ENCODE measurements around the gene LRIG1.

The LRIG1 gene, protein sequence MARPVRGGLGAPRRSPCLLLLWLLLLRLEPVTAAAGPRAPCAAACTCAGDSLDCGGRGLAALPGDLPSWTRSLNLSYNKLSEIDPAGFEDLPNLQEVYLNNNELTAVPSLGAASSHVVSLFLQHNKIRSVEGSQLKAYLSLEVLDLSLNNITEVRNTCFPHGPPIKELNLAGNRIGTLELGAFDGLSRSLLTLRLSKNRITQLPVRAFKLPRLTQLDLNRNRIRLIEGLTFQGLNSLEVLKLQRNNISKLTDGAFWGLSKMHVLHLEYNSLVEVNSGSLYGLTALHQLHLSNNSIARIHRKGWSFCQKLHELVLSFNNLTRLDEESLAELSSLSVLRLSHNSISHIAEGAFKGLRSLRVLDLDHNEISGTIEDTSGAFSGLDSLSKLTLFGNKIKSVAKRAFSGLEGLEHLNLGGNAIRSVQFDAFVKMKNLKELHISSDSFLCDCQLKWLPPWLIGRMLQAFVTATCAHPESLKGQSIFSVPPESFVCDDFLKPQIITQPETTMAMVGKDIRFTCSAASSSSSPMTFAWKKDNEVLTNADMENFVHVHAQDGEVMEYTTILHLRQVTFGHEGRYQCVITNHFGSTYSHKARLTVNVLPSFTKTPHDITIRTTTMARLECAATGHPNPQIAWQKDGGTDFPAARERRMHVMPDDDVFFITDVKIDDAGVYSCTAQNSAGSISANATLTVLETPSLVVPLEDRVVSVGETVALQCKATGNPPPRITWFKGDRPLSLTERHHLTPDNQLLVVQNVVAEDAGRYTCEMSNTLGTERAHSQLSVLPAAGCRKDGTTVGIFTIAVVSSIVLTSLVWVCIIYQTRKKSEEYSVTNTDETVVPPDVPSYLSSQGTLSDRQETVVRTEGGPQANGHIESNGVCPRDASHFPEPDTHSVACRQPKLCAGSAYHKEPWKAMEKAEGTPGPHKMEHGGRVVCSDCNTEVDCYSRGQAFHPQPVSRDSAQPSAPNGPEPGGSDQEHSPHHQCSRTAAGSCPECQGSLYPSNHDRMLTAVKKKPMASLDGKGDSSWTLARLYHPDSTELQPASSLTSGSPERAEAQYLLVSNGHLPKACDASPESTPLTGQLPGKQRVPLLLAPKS
- total RNA-seq = 227 reads per million, percentile 93 among the genes with 10 or more reads in this experiment

DNA sequence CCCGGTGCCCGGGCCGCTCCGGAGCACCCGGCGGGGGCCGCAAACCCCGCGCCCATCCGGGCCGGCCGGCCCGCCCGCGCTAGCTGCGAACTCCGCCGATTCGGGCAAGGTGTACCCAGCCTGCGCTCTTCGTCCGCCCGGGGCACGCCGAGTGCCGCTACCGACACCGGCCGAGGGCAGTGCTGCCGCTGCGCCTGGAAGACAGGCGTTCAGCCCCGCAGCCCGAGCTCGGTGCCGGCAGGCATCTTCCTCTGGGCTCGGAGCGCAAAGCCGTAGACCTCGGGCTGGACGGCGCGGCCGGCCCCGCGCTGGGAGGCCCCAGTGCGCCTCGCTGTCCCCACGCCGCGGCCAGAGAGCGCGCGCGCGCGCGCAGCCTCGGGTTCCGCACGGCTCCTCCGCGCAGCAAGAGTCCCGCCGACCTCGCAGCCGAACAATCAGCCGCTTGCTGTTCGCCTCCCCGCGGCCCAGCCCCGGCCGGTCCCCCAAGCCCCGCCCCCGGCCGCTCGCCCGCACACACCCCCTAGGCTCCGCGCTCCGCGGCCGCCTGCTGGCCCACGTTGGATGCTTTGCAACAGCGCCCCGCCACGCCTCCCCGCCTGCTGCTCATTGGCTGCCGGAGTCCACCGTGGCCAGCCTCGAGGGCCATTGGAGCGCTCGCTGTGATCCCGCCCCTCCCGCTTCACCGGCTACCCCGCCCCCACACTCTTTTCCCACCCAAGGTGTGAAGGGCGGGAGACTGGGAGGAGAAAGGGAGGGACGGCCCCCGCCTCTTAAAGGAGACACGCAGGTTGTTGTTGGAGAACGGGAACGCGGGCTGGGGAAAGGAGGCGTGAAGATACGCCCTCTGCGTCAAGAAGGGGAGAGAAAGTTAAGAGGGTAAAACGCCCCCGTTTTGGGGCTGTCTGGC lies at the start of gene LRIG1:
Gene LRIG1, minus strand, starts transcription at position 447 of the 907 bp plus-strand sequence. CDS start 615 bp downstream, outside the sequence.
- DNase-seq = peak; percentile 99

GRCh38 chr3:66544619-66545429 lies 44.0 kb upstream of the LRIG1 start:
- DNase-seq = no peak

- no peak for DNase-seq
Measured at GRCh38 chr3:66542153-66542552, 41.3 kb upstream of the LRIG1 start.

- no peak for DNase-seq
Measured at GRCh38 chr3:66539466-66539989, 38.7 kb upstream of the LRIG1 start.

DNA sequence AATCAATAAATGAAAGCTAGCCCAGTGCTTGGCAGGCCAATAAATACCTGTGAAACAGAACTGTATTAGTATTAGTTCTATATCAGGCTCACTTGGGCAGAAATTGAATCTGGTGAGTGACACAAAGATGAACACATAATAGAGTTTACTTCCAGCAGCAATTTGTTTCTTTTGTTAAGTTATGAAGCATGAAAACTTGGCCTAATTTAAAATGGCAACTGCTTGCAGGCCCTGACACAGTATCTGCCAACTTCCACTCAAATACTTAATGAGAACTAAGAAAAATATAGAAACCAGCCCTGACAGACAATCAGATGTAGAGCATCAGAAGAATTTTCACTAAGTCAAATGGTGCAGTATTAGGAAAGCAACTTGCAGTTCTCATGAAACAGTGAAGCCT lies 37.6 kb upstream of the LRIG1 start:
- no peak for DNase-seq

GRCh38 chr3:66537735-66538134 lies 36.9 kb upstream of the LRIG1 start:
- DNase-seq = no peak

- DNase-seq = no peak
Measured at GRCh38 chr3:66536791-66537190, 36.0 kb upstream of the LRIG1 start.

DNA sequence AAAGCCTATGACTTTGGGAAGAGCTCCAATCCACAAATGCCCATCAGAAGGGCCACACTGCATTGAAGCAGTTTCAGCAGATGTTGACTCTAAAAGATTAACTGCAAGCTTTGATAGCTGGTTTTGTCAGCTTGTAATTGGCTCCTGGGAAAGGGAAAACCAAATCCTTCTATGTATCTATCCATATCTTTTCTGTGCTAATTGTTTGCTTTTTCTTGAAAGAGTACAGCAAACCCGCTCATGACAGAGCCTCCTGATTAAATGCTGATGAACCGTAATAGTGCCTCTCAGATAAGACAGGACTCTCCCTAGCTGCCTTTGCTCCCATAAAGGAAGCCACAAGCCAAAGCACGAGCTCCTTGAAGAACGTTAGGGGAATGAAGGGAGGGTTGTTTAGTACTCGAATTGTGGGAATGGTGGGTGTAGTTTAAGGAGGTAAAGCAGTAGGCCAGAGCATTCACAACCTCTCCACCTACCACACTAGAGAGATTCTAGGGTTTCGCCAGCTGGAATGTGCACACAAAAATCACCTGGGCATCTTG lies 33.6 kb upstream of the LRIG1 start:
- no peak for DNase-seq

GRCh38 chr3:66532613-66533012 lies 31.8 kb upstream of the LRIG1 start:
- no peak for DNase-seq

GRCh38 chr3:66532160-66532587 lies 31.4 kb upstream of the LRIG1 start:
- no peak for DNase-seq

DNA sequence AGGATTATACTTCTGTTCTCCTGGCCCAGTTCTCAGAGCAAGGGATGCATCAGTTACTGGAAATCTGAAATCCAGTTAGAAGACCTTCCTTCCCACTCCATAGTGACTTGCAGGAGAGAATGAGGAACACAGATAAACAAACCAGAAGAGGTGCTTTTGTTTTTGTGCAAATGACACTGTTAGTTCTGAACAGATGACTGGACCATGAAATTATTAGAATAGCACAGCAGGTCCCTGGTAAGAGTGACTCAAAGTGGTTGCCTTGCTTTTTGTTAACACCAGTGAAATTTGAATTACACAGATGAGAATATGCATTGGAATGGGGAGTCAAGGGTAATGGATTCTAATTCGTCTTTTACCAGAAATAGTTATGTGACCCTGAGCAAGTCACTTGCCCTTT lies 30.4 kb upstream of the LRIG1 start:
- no peak for DNase-seq

- DNase-seq = no peak
Measured at GRCh38 chr3:66527246-66527645, 26.4 kb upstream of the LRIG1 start.

GRCh38 chr3:66525771-66526170 lies 24.9 kb upstream of the LRIG1 start:
- no peak for DNase-seq

DNA sequence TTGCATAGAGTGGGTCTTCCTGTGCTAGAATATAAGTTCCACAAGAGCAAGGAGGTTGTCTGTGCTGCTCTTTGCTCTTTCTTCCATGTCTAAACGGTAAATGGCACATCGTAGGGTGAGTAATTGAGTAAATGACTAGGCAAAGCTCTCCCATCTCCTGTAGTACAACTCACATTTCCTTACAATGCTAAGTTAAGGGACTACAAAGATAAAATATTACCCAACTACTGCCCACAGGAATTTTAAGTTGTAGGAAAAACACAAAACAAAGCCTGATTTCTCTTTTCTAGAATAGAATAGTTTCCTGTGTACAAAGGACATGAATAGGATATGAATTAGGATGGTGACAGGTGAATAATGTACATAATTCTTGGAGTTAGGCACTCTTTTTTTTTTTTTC lies 19.9 kb upstream of the LRIG1 start:
- no peak for DNase-seq

- DNase-seq = no peak
Measured at GRCh38 chr3:66518644-66519043, 17.8 kb upstream of the LRIG1 start.

- no peak for DNase-seq
Measured at GRCh38 chr3:66518126-66518525, 17.3 kb upstream of the LRIG1 start.

GRCh38 chr3:66517241-66517640 lies 16.4 kb upstream of the LRIG1 start:
- no peak for DNase-seq

DNA sequence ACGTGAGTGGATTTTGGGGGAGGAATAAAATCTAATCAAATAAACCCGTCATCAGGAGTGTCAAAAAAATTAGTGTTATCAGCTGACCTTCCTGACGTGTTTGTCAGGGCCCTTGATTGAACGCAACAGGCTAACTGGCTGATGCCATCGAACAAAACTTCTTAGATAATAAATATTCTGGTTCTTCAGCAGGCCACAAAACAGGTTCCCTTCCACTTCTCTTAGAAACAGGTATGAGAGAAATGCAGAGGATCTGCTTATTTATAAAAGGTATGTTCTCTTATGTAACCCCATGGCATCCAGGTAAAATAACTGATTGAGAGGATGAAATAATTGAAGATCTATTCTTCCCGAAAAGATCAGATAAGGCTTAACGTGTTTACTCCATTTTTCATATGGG lies 7.6 kb upstream of the LRIG1 start:
- no peak for DNase-seq

GRCh38 chr3:66507423-66508260 lies 6.8 kb upstream of the LRIG1 start:
- no peak for DNase-seq

DNA sequence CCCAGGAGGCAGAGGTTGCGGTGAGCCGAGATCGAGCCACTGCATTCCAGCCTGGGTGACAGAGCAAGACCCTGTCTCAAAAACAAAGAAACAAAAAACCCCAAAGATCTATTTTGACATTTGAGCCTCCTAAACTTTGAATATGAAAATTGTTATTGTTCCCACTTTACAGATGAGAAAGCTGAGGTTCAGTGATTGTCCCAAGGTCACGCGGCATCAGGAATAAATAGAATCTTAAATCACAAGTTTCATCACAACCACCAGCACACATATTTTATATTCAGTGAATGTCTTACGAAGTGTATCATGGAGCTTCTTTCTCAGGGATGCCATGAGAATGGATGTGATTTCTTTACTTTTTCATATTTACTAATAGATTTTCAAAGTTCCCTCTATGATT lies 5.3 kb upstream of the LRIG1 start:
- DNase-seq = no peak

Measured in effector CD4-positive, alpha-beta T cell (primary cell).